Measurements from ENCODE around the gene ABTB2. TPM values are rescaled to one million over a fixed set of nuclear protein-coding genes. Genes with fewer than 3 reads are reported as not detected.

Gene ABTB2
- polyA plus RNA-seq, 1 of the 3 experiments (the other 2 are of a cell fraction): 7.8 TPM

DNA sequence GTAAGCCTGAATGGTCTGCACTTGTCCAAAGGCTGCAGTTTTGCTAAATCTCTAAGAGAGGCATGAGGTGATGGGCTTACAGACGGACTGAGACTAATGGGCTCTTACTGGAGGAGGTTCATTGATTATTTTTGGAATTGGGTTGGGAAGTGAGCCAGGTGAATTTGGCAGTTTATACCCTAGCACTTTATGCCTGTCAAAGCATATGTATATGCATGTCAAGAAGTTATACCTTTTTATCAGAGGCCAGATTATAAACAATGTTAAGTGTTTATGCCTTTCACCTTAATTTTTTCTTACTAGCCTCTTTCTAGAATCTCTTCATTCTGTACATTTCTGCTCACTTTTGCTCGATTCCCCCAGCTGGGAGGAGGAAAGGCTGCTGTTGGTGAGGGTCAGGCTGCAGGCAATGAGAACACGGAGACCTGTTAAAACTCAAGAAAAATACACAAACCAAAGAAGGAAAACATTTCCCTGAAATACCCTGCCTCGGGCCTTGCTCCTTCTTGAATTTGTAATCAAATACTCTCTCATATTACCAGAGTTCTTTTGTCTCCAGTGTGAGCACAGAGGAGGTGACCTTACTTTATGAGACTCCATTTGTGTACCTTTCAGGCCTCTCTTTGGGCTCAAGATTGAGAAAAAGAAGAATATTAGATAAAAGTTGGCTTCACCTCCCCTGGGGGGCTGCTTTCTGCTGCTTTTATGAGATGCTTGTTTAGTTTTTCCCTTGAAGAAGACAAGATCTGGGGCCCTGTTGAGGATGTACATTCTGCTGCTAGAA lies 232.7 kb downstream of the ABTB2 start:
- no peak overlapping the region for H3K9ac ChIP-seq
- H3K9me2 ChIP-seq: no peaks in the 10 kb centered on the region
- POLR2A ChIA-PET: no interaction called here
- CTCF ChIA-PET: no interaction called here
- no peaks in the 10 kb centered on the region for H3F3A ChIP-seq (replicated peaks; ENCODE audit: insufficient read depth)
- 93% methylated on average over 4 of the region's 4 CpGs for WGBS (ENCODE audit: low lambda C conversion rate)
- no peaks in the 10 kb centered on the region for H3K9me3 ChIP-seq
- H3K36me3 ChIP-seq (replicated peaks in 1 of 2; ENCODE audit: control insufficient read depth in 1 of 2, insufficient read depth in 2 of 2, low read length in 1 of 2): peaks cover 59 to 78% of the 10 kb centered on the region in 2 experiments
- no peak overlapping the region for H3K4me3 ChIP-seq (ENCODE audit: low read depth in 2 of 2, low read length in 1 of 2)
- no peak overlapping the region for H3K4me2 ChIP-seq
- DNase-seq: no peak
- no peaks in the 10 kb centered on the region for H3K4me1 ChIP-seq (ENCODE audit: control insufficient read depth in 1 of 2, insufficient read depth in 2 of 2, low read depth in 1 of 2, low read length in 1 of 2)
- H3K27ac ChIP-seq (ENCODE audit: low read depth in 2 of 2, low read length in 1 of 2): no peak overlapping the region
- H4K20me1 ChIP-seq (ENCODE audit: insufficient read depth): no peaks in the 10 kb centered on the region
- H2AFZ ChIP-seq (ENCODE audit: low read depth): no peak overlapping the region
- TF ChIP-seq, protein P1, sequence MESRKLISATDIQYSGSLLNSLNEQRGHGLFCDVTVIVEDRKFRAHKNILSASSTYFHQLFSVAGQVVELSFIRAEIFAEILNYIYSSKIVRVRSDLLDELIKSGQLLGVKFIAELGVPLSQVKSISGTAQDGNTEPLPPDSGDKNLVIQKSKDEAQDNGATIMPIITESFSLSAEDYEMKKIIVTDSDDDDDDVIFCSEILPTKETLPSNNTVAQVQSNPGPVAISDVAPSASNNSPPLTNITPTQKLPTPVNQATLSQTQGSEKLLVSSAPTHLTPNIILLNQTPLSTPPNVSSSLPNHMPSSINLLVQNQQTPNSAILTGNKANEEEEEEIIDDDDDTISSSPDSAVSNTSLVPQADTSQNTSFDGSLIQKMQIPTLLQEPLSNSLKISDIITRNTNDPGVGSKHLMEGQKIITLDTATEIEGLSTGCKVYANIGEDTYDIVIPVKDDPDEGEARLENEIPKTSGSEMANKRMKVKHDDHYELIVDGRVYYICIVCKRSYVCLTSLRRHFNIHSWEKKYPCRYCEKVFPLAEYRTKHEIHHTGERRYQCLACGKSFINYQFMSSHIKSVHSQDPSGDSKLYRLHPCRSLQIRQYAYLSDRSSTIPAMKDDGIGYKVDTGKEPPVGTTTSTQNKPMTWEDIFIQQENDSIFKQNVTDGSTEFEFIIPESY (IDR thresholded peaks at IDR 0.05; ENCODE audit: borderline replicate concordance, low read depth): no peak
- TF ChIP-seq FOXJ3 (CRISPR knock-in tag; IDR thresholded peaks at IDR 0.05) (no peak), RCOR1 (IDR thresholded peaks at IDR 0.05; ENCODE audit: low read length) (no peak)
- TF ChIP-seq, protein P2, sequence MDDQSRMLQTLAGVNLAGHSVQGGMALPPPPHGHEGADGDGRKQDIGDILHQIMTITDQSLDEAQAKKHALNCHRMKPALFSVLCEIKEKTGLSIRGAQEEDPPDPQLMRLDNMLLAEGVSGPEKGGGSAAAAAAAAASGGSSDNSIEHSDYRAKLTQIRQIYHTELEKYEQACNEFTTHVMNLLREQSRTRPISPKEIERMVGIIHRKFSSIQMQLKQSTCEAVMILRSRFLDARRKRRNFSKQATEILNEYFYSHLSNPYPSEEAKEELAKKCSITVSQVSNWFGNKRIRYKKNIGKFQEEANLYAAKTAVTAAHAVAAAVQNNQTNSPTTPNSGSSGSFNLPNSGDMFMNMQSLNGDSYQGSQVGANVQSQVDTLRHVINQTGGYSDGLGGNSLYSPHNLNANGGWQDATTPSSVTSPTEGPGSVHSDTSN (IDR thresholded peaks at IDR 0.05): no peak
- no peaks in the 10 kb centered on the region for H3K27me3 ChIP-seq (ENCODE audit: insufficient read depth)
- no peaks in the 10 kb centered on the region for H3K79me2 ChIP-seq (ENCODE audit: insufficient read depth)

DNA sequence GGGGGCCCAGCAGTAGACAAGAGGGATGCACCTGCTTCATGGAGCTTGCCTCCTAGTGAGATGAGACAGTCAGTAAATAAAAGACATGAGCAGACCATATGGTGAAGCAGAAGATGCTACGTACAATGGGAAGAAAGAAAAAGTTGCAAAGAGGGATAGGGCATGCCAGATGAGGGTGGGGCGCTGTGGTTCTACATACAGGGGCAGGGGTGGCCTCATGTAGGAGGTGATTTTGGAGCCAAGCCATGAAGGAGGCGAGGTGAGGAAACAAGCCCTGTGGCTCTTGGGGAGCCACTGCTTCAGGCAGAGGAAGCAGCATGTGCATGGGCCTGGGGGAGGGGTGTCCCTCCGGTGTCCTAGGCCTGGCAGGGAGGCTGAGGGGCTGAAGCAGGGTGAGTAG lies 237.2 kb downstream of the ABTB2 start:
- TF ChIP-seq GATA2 (CRISPR knock-in tag; IDR thresholded peaks at IDR 0.05) (no peak), REST (IDR thresholded peaks at IDR 0.05; ENCODE audit: low read depth, low read length) (no peak), CTCF (IDR thresholded peaks at IDR 0.05) (no peak), IRF3 (IDR thresholded peaks at IDR 0.05; ENCODE audit: low read depth, low read length) (no peak)
- TF ChIP-seq, protein P2 (IDR thresholded peaks at IDR 0.05): no peak
- TF ChIP-seq, protein P3, sequence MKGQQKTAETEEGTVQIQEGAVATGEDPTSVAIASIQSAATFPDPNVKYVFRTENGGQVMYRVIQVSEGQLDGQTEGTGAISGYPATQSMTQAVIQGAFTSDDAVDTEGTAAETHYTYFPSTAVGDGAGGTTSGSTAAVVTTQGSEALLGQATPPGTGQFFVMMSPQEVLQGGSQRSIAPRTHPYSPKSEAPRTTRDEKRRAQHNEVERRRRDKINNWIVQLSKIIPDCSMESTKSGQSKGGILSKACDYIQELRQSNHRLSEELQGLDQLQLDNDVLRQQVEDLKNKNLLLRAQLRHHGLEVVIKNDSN (IDR thresholded peaks at IDR 0.05; ENCODE audit: borderline replicate concordance, low read depth): no peak
- Histone ChIP-seq H3K4me1 (ENCODE audit: control insufficient read depth in 1 of 2, insufficient read depth in 2 of 2, low read depth in 1 of 2, low read length in 1 of 2) (no peaks in the 10 kb centered on the region), H3K9me2 (no peaks in the 10 kb centered on the region), H3K4me3 (ENCODE audit: low read depth in 2 of 2, low read length in 1 of 2) (no peak overlapping the region), H3K27me3 (ENCODE audit: insufficient read depth) (no peaks in the 10 kb centered on the region), H3K79me2 (ENCODE audit: insufficient read depth) (no peaks in the 10 kb centered on the region), H3K4me2 (no peak overlapping the region), H3K27ac (ENCODE audit: low read depth in 2 of 2, low read length in 1 of 2) (no peak overlapping the region), H2AFZ (ENCODE audit: low read depth) (no peak overlapping the region), H3F3A (replicated peaks; ENCODE audit: insufficient read depth) (no peaks in the 10 kb centered on the region), H3K9me3 (no peaks in the 10 kb centered on the region), H3K36me3 (replicated peaks in 1 of 2; ENCODE audit: control insufficient read depth in 1 of 2, insufficient read depth in 2 of 2, low read length in 1 of 2) (peaks cover 61 to 79% of the 10 kb centered on the region in 2 experiments), H4K20me1 (ENCODE audit: insufficient read depth) (no peaks in the 10 kb centered on the region), H3K9ac (no peak overlapping the region)
- 98% methylated on average over 4 of the region's 4 CpGs for WGBS (ENCODE audit: low lambda C conversion rate)
- no peak for DNase-seq
- ChIA-PET CTCF (no interaction called here), POLR2A (no interaction called here)

Data from SK-N-SH (cell line).